ENCODE measurements around the gene CDK5RAP3.
A peak's percentile ranks its signal among the peaks of the same experiment; 100 is the strongest.
"Not testable (repeated sequence)": the region's sequence is repeated elsewhere in the genome, so short reads cannot be mapped to it uniquely, and the experiment has no call there.

CDK5RAP3 gene, protein sequence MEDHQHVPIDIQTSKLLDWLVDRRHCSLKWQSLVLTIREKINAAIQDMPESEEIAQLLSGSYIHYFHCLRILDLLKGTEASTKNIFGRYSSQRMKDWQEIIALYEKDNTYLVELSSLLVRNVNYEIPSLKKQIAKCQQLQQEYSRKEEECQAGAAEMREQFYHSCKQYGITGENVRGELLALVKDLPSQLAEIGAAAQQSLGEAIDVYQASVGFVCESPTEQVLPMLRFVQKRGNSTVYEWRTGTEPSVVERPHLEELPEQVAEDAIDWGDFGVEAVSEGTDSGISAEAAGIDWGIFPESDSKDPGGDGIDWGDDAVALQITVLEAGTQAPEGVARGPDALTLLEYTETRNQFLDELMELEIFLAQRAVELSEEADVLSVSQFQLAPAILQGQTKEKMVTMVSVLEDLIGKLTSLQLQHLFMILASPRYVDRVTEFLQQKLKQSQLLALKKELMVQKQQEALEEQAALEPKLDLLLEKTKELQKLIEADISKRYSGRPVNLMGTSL

DNA sequence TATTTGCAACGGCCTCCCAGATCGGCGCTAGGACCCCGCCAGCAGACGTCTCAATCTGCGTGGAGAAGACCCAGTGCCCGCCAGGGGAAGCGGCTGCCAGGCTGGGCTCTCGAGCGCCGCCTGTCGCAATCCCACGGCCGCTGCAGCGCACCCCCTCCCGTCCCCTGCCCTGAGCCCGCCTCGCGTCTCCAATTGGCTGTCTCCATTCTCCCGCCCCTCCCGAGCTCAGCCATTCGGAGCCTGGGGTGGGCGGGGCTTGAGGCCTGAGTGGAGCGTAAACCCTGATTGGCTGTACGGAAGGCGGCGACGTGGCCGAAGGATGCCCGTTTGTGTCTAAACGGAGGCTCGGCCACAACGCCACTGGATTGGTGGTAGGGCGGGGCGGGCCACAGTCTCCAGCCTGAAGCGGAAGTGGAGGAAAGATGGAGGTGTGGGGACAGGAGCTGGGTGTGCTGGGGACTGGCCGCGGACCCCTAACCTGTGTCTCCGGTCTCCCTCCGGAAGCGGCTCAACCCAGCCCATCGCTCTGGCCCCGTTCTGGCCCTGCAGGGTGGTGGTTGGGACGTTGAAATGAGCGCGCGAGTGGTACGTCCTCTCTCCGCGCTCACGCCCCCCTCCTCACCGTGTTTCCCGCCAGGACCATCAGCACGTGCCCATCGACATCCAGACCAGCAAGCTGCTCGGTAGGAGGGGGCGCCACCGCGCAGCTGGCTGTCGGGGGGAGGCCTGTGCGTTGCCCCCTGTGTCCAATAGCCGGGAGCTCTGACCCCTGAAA, at the start of gene CDK5RAP3:
CDK5RAP3 (plus strand) TSS at position 389 of the 775 bp plus-strand sequence; CDS start at position 423, 34 bp downstream.
- Histone ChIP-seq H3K9ac (ENCODE audit: low read length in 5 of 5) (peak within 1 kb of the TSS; percentile 26 to 86 (median 81)), H3K36me3 (ENCODE audit: control insufficient read depth in 5 of 5, insufficient read depth in 5 of 5, low read length in 5 of 5) (peaks cover 2 to 25% (median 24%) of the 10 kb centered on the region in 5 donors), H3K4me3 (ENCODE audit: low read depth in 1 of 5, low read length in 5 of 5) (peak within 1 kb of the TSS; percentile 72 to 100 (median 95)), H3K27me3 (ENCODE audit: control insufficient read depth in 5 of 5, insufficient read depth in 4 of 5, low read length in 5 of 5) (no peaks in the 10 kb centered on the region), H3K27ac (ENCODE audit: low read depth, low read length) (peak within 1 kb of the TSS; percentile 30), H3K9me3 (ENCODE audit: control insufficient read depth in 5 of 5, low read length in 5 of 5) (no peaks in the 10 kb centered on the region), H3K4me1 (ENCODE audit: control insufficient read depth in 5 of 5, insufficient read depth in 5 of 5, low read length in 5 of 5) (peaks cover 0 to 21% (median 20%) of the 10 kb centered on the region in 5 donors)

DNA sequence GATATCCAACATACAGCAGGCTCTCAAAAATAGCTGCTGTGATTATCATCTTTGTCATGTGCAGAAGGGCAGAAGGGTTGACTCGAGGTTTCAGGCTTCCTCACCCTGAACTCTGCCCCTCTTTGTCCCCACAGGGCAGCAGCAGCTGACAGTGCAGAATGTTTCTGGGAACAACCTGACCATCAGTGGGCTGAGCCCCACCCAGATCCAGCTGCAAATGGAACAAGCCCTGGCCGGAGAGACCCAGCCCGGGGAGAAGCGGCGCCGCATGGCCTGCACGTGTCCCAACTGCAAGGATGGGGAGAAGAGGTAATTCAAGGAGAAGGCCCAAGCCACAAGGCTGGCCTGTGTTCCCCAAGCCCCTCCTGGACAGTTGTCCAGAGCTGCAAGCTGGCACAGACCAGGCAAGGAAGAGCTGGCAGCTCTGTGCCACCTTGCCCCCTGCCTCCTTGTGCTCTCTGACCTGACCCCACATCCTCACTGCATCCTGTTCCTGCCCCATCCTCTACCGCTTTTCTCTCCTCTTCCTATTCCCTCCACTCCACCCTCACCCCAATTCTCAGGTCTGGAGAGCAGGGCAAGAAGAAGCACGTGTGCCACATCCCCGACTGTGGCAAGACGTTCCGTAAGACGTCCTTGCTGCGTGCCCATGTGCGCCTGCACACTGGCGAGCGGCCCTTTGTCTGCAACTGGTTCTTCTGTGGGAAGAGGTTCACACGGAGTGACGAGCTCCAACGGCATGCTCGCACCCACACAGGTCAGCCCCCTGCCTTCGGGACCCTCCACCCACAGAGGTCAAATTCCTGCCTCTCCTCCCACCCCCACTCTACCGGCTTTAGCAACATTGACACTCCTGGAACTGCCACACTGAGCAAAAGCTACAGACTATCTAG, 45.9 kb upstream of the CDK5RAP3 start:
- Histone ChIP-seq H3K4me3 (ENCODE audit: low read depth in 1 of 5, low read length in 5 of 5) (no peak overlapping the region), H3K4me1 (ENCODE audit: control insufficient read depth in 5 of 5, insufficient read depth in 5 of 5, low read length in 5 of 5) (peaks cover 3 to 16% (median 7%) of the 10 kb centered on the region in 5 donors), H3K9ac (ENCODE audit: low read length in 5 of 5) (no peak overlapping the region), H3K27ac (ENCODE audit: low read depth, low read length) (no peak overlapping the region), H3K36me3 (ENCODE audit: control insufficient read depth in 5 of 5, insufficient read depth in 5 of 5, low read length in 5 of 5) (peaks cover 7 to 70% (median 58%) of the 10 kb centered on the region in 5 donors), H3K27me3 (ENCODE audit: control insufficient read depth in 5 of 5, insufficient read depth in 4 of 5, low read length in 5 of 5) (no peaks in the 10 kb centered on the region), H3K9me3 (ENCODE audit: control insufficient read depth in 5 of 5, low read length in 5 of 5) (no peaks in the 10 kb centered on the region)

DNA sequence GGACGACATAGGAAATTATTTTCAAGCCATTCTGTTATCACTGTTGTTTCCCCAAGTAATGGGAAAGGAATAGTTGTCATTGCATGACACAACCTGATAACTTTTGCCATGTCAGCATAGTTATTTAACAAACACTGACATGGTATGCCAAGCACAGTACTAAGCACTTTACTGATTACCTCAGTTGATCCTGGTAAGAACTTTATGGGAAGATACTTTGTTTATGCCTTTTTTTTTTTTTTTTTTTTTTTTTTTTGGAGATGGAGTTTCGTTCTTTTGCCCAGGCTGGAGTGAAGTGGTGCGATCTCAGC, 45.3 kb upstream of the CDK5RAP3 start:
- no peaks in the 10 kb centered on the region for H3K9me3 ChIP-seq (ENCODE audit: control insufficient read depth in 5 of 5, low read length in 5 of 5)
- H3K27me3 ChIP-seq (ENCODE audit: control insufficient read depth in 5 of 5, insufficient read depth in 4 of 5, low read length in 5 of 5): no peaks in the 10 kb centered on the region
- peaks cover 7 to 72% (median 62%) of the 10 kb centered on the region in 5 donors for H3K36me3 ChIP-seq (ENCODE audit: control insufficient read depth in 5 of 5, insufficient read depth in 5 of 5, low read length in 5 of 5)
- H3K27ac ChIP-seq (ENCODE audit: low read depth, low read length): no peak overlapping the region
- peaks cover 3 to 16% (median 7%) of the 10 kb centered on the region in 5 donors for H3K4me1 ChIP-seq (ENCODE audit: control insufficient read depth in 5 of 5, insufficient read depth in 5 of 5, low read length in 5 of 5)
- no peak overlapping the region for H3K9ac ChIP-seq (ENCODE audit: low read length in 5 of 5)
- no peak overlapping the region for H3K4me3 ChIP-seq (ENCODE audit: low read depth in 1 of 5, low read length in 5 of 5)

DNA sequence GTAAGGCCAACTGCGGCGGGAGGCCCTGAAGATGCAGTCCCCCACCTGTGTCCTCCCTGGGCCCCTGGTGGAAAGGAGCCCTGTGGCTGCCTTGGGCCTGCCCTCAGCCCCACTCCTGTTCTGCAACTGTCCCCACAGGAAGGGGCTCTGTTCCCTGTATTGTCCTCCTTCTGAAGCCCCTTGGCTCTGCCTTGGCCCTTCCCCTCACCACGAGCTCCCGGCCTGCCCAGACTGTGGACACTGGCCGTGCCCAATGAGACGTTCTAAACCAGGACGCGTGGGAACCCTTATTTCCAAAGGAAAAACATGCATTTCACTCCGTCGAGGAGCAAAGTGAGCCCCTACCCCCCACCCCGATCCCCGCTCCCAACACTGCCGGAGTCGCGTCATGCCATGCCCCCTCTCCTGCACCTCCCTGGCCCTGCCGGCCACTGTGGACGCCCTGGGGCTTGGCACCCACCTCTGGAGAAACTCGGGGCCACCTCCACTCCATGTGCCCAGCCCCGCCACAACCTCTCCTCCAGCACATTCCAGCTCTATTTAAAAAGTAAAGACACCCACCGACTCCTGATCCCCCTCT, 43.0 kb upstream of the CDK5RAP3 start:
- Histone ChIP-seq H3K36me3 (ENCODE audit: control insufficient read depth in 5 of 5, insufficient read depth in 5 of 5, low read length in 5 of 5) (peaks cover 7 to 69% (median 57%) of the 10 kb centered on the region in 5 donors), H3K4me1 (ENCODE audit: control insufficient read depth in 5 of 5, insufficient read depth in 5 of 5, low read length in 5 of 5) (peaks cover 3 to 16% (median 7%) of the 10 kb centered on the region in 5 donors), H3K4me3 (ENCODE audit: low read depth in 1 of 5, low read length in 5 of 5) (no peak overlapping the region), H3K27ac (ENCODE audit: low read depth, low read length) (no peak overlapping the region), H3K27me3 (ENCODE audit: control insufficient read depth in 5 of 5, insufficient read depth in 4 of 5, low read length in 5 of 5) (no peaks in the 10 kb centered on the region), H3K9me3 (ENCODE audit: control insufficient read depth in 5 of 5, low read length in 5 of 5) (no peaks in the 10 kb centered on the region), H3K9ac (ENCODE audit: low read length in 5 of 5) (no peak overlapping the region)

DNA sequence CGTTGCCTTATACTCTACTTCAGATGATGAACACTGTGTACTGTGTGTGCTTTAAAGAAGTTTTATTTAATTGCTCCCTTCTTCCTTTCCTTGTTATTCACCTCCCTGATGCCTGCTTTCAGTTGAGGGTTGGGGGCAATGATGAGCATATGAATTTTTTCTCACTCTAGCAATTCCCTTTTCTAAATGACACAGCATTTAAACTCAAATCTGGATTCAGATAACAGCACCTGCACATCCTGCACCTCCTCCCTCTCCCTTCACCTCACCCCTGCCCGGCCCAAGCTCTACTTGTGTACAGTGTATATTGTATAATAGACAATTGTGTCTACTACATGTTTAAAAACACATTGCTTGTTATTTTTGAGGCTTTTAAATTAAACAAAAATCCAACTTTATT, 42.5 kb upstream of the CDK5RAP3 start:
- Histone ChIP-seq H3K9me3 (ENCODE audit: control insufficient read depth in 5 of 5, low read length in 5 of 5) (no peaks in the 10 kb centered on the region), H3K36me3 (ENCODE audit: control insufficient read depth in 5 of 5, insufficient read depth in 5 of 5, low read length in 5 of 5) (peaks cover 5 to 63% (median 52%) of the 10 kb centered on the region in 5 donors), H3K4me1 (ENCODE audit: control insufficient read depth in 5 of 5, insufficient read depth in 5 of 5, low read length in 5 of 5) (peaks cover 3 to 16% (median 7%) of the 10 kb centered on the region in 5 donors), H3K27me3 (ENCODE audit: control insufficient read depth in 5 of 5, insufficient read depth in 4 of 5, low read length in 5 of 5) (no peaks in the 10 kb centered on the region), H3K4me3 (ENCODE audit: low read depth in 1 of 5, low read length in 5 of 5) (no peak overlapping the region), H3K9ac (ENCODE audit: low read length in 5 of 5) (no peak overlapping the region), H3K27ac (ENCODE audit: low read depth, low read length) (no peak overlapping the region)

DNA sequence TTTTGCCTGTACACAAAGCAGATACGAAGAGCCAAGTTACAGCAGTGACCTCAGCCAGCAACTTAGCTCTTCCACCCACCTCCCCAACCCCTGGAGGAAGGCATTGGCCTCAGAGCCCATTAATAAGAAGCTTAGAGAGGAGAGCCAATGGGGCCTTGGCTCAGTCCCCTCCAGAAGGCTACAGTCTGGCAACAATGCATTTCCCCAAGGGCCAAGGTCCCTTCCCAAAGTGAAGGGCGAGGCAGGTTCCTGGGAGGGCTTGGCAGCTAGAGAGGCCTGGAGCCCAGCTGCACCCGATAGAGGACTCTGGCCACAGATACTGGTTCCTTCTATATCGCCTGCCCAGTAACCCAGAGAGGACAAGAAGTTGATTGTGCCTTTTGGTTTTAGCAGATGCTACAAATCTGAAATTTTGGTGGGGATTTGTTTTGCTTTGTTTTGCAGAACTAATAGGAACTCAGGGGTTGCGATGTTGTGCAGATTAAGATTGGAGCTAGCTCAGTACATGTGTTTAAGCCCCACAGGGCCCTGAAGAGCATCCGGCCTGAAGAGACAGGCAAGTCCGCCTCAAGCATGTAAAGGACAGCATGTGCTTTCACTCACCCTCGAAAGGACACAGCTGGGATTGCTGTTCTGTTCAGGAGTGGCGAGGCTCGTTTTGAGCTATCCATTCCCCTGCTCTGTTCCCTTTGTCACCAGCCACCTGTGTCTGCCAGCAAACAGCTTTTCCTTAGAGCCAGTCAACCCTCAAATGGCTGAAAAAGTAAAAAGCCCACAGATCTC, 41.5 kb upstream of the CDK5RAP3 start:
- H3K27me3 ChIP-seq (ENCODE audit: control insufficient read depth in 5 of 5, insufficient read depth in 4 of 5, low read length in 5 of 5): no peaks in the 10 kb centered on the region
- H3K9me3 ChIP-seq (ENCODE audit: control insufficient read depth in 5 of 5, low read length in 5 of 5): no peaks in the 10 kb centered on the region
- H3K9ac ChIP-seq (ENCODE audit: low read length in 5 of 5): peak overlapping the region in 2 of 5 donors; percentile 23
- no peak overlapping the region for H3K27ac ChIP-seq (ENCODE audit: low read depth, low read length)
- peaks cover 3 to 16% (median 7%) of the 10 kb centered on the region in 5 donors for H3K4me1 ChIP-seq (ENCODE audit: control insufficient read depth in 5 of 5, insufficient read depth in 5 of 5, low read length in 5 of 5)
- peaks cover 2 to 54% (median 42%) of the 10 kb centered on the region in 5 donors for H3K36me3 ChIP-seq (ENCODE audit: control insufficient read depth in 5 of 5, insufficient read depth in 5 of 5, low read length in 5 of 5)
- H3K4me3 ChIP-seq (ENCODE audit: low read depth in 1 of 5, low read length in 5 of 5): no peak overlapping the region

DNA sequence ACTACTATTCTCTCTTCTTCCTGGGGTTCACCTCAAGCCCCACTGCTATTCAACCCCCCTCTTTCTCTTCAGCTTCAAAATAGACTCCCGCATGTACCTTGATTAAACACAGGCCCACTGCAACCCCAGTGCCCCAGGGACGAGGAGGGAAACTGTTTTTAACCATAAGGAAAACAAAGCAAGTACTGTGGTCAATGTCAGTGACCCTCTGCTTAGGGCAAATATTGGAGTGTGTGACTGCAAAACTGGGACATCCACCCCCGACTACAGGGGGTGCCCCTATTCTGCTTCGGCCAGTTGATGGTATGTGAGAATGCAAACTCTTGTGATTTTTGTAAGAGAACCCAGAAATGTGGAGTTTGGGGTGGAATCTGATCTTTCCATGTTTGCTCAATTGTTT, 39.1 kb upstream of the CDK5RAP3 start:
- H3K9me3 ChIP-seq (ENCODE audit: control insufficient read depth in 5 of 5, low read length in 5 of 5): no peaks in the 10 kb centered on the region
- H3K36me3 ChIP-seq (ENCODE audit: control insufficient read depth in 5 of 5, insufficient read depth in 5 of 5, low read length in 5 of 5): peaks cover 0 to 31% (median 23%) of the 10 kb centered on the region in 5 donors
- no peak overlapping the region for H3K4me3 ChIP-seq (ENCODE audit: low read depth in 1 of 5, low read length in 5 of 5)
- no peaks in the 10 kb centered on the region for H3K27me3 ChIP-seq (ENCODE audit: control insufficient read depth in 5 of 5, insufficient read depth in 4 of 5, low read length in 5 of 5)
- no peak overlapping the region for H3K27ac ChIP-seq (ENCODE audit: low read depth, low read length)
- H3K4me1 ChIP-seq (ENCODE audit: control insufficient read depth in 5 of 5, insufficient read depth in 5 of 5, low read length in 5 of 5): peaks cover 3 to 12% (median 7%) of the 10 kb centered on the region in 5 donors
- H3K9ac ChIP-seq (ENCODE audit: low read length in 5 of 5): no peak overlapping the region

DNA sequence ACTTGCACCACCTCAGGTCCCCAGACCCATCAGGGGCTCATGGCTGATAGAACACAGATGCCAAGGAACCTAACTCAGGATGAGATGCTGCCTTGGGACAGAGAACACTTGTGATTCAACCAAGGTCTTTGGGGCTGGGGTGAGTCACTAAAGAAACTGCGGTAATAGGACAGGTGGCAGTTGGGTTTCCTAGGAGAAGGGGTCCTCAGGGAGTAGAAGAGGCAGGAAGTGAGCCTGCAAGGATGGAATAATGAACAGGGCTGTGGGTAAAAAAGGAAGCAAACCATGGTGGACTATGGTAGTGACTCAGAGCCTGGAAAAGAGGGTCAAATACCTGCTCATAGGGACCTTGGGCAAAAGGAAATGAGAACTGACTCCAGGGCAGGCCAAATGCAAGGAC, 36.1 kb upstream of the CDK5RAP3 start:
- H3K9me3 ChIP-seq (ENCODE audit: control insufficient read depth in 5 of 5, low read length in 5 of 5): no peaks in the 10 kb centered on the region
- H3K9ac ChIP-seq (ENCODE audit: low read length in 5 of 5): no peak overlapping the region
- H3K27ac ChIP-seq (ENCODE audit: low read depth, low read length): no peak overlapping the region
- no peaks in the 10 kb centered on the region for H3K27me3 ChIP-seq (ENCODE audit: control insufficient read depth in 5 of 5, insufficient read depth in 4 of 5, low read length in 5 of 5)
- H3K4me3 ChIP-seq (ENCODE audit: low read depth in 1 of 5, low read length in 5 of 5): no peak overlapping the region
- peaks cover 0 to 7% (median 4%) of the 10 kb centered on the region in 5 donors for H3K36me3 ChIP-seq (ENCODE audit: control insufficient read depth in 5 of 5, insufficient read depth in 5 of 5, low read length in 5 of 5)
- peaks cover 0 to 12% (median 3%) of the 10 kb centered on the region in 5 donors for H3K4me1 ChIP-seq (ENCODE audit: control insufficient read depth in 5 of 5, insufficient read depth in 5 of 5, low read length in 5 of 5)

DNA sequence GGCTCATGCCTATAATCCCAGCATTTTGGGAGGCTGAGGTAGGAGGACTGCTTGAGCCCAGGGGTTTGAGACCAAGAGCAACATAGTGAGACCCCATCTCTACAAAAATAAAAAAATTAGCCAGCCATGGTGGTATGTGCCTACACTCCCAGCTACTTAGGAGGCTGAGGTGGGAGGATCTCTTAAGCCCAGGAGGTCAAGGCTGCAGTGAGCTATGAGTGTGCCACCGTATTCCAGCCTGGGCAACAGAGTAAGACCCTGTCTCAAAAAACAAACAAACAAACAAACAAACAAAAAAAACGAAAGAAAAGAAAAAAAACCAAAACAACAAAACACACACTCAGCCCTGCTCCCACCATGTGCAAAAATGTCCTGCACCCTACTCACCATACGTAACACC, 35.4 kb upstream of the CDK5RAP3 start:
- H3K27me3 ChIP-seq (ENCODE audit: control insufficient read depth in 5 of 5, insufficient read depth in 4 of 5, low read length in 5 of 5); H3K36me3 ChIP-seq (ENCODE audit: control insufficient read depth in 5 of 5, insufficient read depth in 5 of 5, low read length in 5 of 5); H3K27ac ChIP-seq (ENCODE audit: low read depth, low read length); H3K9ac ChIP-seq (ENCODE audit: low read length in 5 of 5); H3K4me3 ChIP-seq (ENCODE audit: low read depth in 1 of 5, low read length in 5 of 5); H3K9me3 ChIP-seq (ENCODE audit: control insufficient read depth in 5 of 5, low read length in 5 of 5): not testable (repeated sequence)
- peaks cover 0 to 12% (median 3%) of the 10 kb centered on the region in 5 donors for H3K4me1 ChIP-seq (ENCODE audit: control insufficient read depth in 5 of 5, insufficient read depth in 5 of 5, low read length in 5 of 5)
